ENCODE results near the gene PPP1R16B.
"Not testable (repeated sequence)": the region's sequence is repeated elsewhere in the genome, so short reads cannot be mapped to it uniquely, and the experiment has no call there.

The PPP1R16B gene

GRCh38 chr20:38950254-38950653, 144.8 kb downstream of the PPP1R16B start:
- DNase-seq: no peak
- intact Hi-C loops (cut with DNase I): no loop called here

GRCh38 chr20:38951611-38952010, 146.1 kb downstream of the PPP1R16B start:
- intact Hi-C loops (cut with DNase I): no loop called here
- no peak for DNase-seq

GRCh38 chr20:38952153-38952552, 146.7 kb downstream of the PPP1R16B start:
- intact Hi-C loops (cut with DNase I): no loop called here
- no peak for DNase-seq

GRCh38 chr20:38953630-38954340, 148.3 kb downstream of the PPP1R16B start:
- no peak for DNase-seq
- intact Hi-C loops (cut with DNase I): no loop called here

- DNase-seq: no peak
- intact Hi-C loops (cut with DNase I): no loop called here
Observed at GRCh38 chr20:38957235-38957876, 151.9 kb downstream of the PPP1R16B start.

- no peak for DNase-seq
- intact Hi-C loops (cut with DNase I): loop anchor here (2.0 kb wide), 1 partner anchor 31 kb away; the partner anchor contains the start of gene FAM83D
Observed at GRCh38 chr20:38957915-38958485, 152.5 kb downstream of the PPP1R16B start.

- intact Hi-C loops (cut with DNase I); DNase-seq: not testable (repeated sequence)
Observed at GRCh38 chr20:38960187-38960687, 154.7 kb downstream of the PPP1R16B start.

GRCh38 chr20:38961530-38962043, 156.1 kb downstream of the PPP1R16B start:
- intact Hi-C loops (cut with DNase I): no loop called here

GRCh38 chr20:38962044-38962927, 156.8 kb downstream of the PPP1R16B start, which contains the start of gene DHX35:
TSS of gene DHX35 (plus strand) at chr20:38962344. CDS start at chr20:38962368, 24 bp downstream.
- intact Hi-C loops (cut with DNase I): no loop called here

More at GRCh38 chr20:38961530-38962043, 156.1 kb downstream of the PPP1R16B start:
- DNase-seq: no peak

GRCh38 chr20:38962928-38963401, 157.5 kb downstream of the PPP1R16B start:
- intact Hi-C loops (cut with DNase I): no loop called here
- no peak for DNase-seq

More at GRCh38 chr20:38962044-38962927, 156.8 kb downstream of the PPP1R16B start, which contains the start of gene DHX35:
- peak; percentile 97 to 100 (median 98) for DNase-seq

- DNase-seq: no peak
- intact Hi-C loops (cut with DNase I): no loop called here
Observed at GRCh38 chr20:38963745-38964144, 158.2 kb downstream of the PPP1R16B start.

GRCh38 chr20:38965264-38965663, 159.8 kb downstream of the PPP1R16B start:
- intact Hi-C loops (cut with DNase I): no loop called here

GRCh38 chr20:38968090-38968489, 162.6 kb downstream of the PPP1R16B start:
- intact Hi-C loops (cut with DNase I): no loop called here
- no peak for DNase-seq

More at GRCh38 chr20:38965264-38965663, 159.8 kb downstream of the PPP1R16B start:
- no peak for DNase-seq

- no peak for DNase-seq
- intact Hi-C loops (cut with DNase I): no loop called here
Observed at GRCh38 chr20:38969708-38970107, 164.2 kb downstream of the PPP1R16B start.

GRCh38 chr20:38970302-38970701, 164.8 kb downstream of the PPP1R16B start:
- no peak for DNase-seq
- intact Hi-C loops (cut with DNase I): no loop called here

Measured in posterior cingulate gyrus (tissue), 11 donors.